ENCODE data around the gene PRPF4. TPM values are rescaled to one million over a fixed set of nuclear protein-coding genes. Genes with fewer than 3 reads are reported as not detected.
A peak's percentile ranks its signal among the peaks of the same experiment; 100 is the strongest.

The PRPF4 gene
- total RNA-seq, 1 experiment from 2014 or later: 74.3 TPM

- no peak for DNase-seq
- H3K9me3 ChIP-seq (replicated peaks): peaks cover 3% of the 10 kb centered on the region; the same call in 1 of the 2 replicates
Measured at GRCh38 chr9:113250807-113251206, 24.7 kb upstream of the PRPF4 start.

GRCh38 chr9:113254991-113255390 is 20.5 kb upstream of the PRPF4 start:
- Histone ChIP-seq H3K27me3 (no peaks in the 10 kb centered on the region), H3K9me3 (replicated peaks) (no peaks in the 10 kb centered on the region; the same call in 1 of the 2 replicates), H3K4me3 (no peak overlapping the region), H3K27ac (no peak overlapping the region), H3K4me1 (0 out of 2 replicates have a peak, but pooled peaks cover 2% of the 10 kb centered on the region), H3K36me3 (peaks cover 32% of the 10 kb centered on the region)
- DNase-seq: no peak

More at GRCh38 chr9:113250807-113251206, 24.7 kb upstream of the PRPF4 start:
- H3K36me3 ChIP-seq: peaks cover 8% of the 10 kb centered on the region; the same call in 1 of the 2 replicates
- H3K4me1 ChIP-seq: 0 out of 2 replicates have a peak, but pooled peaks cover 2% of the 10 kb centered on the region
- H3K27ac ChIP-seq: no peak overlapping the region
- H3K27me3 ChIP-seq: no peaks in the 10 kb centered on the region
- no peak overlapping the region for H3K4me3 ChIP-seq

- H3K27ac ChIP-seq: no peak overlapping the region
- H3K9me3 ChIP-seq (replicated peaks): no peaks in the 10 kb centered on the region; the same call in 1 of the 2 replicates
- DNase-seq: no peak
- H3K27me3 ChIP-seq: no peaks in the 10 kb centered on the region
- H3K36me3 ChIP-seq: peaks cover 34% of the 10 kb centered on the region
- H3K4me3 ChIP-seq: no peak overlapping the region
- H3K4me1 ChIP-seq: 0 out of 2 replicates have a peak, but pooled peaks cover 2% of the 10 kb centered on the region
Measured at GRCh38 chr9:113255438-113255837, 20.0 kb upstream of the PRPF4 start.

- H3K4me1 ChIP-seq: no peaks in the 10 kb centered on the region; the same call in 1 of the 2 replicates
- no peaks in the 10 kb centered on the region for H3K9me3 ChIP-seq (replicated peaks)
- no peak overlapping the region for H3K27ac ChIP-seq
- no peak for DNase-seq
- H3K36me3 ChIP-seq: peaks cover 51% of the 10 kb centered on the region
- no peaks in the 10 kb centered on the region for H3K27me3 ChIP-seq
- no peak overlapping the region for H3K4me3 ChIP-seq
Measured at GRCh38 chr9:113257863-113258262, 17.6 kb upstream of the PRPF4 start.

GRCh38 chr9:113258282-113258681 is 17.2 kb upstream of the PRPF4 start:
- Histone ChIP-seq H3K27ac (no peak overlapping the region), H3K4me1 (no peaks in the 10 kb centered on the region; the same call in 1 of the 2 replicates), H3K36me3 (peaks cover 51% of the 10 kb centered on the region), H3K4me3 (no peak overlapping the region), H3K27me3 (no peaks in the 10 kb centered on the region), H3K9me3 (replicated peaks) (no peaks in the 10 kb centered on the region)
- DNase-seq: no peak

GRCh38 chr9:113261917-113262671 is 13.4 kb upstream of the PRPF4 start:
- DNase-seq: peak in 1 of 2 experiments; percentile 26
- no peaks in the 10 kb centered on the region; the same call in 1 of the 2 replicates for H3K4me1 ChIP-seq
- H3K27ac ChIP-seq: no peak overlapping the region
- no peaks in the 10 kb centered on the region for H3K9me3 ChIP-seq (replicated peaks)
- no peaks in the 10 kb centered on the region for H3K27me3 ChIP-seq
- H3K36me3 ChIP-seq: peaks cover 57% of the 10 kb centered on the region
- no peak overlapping the region for H3K4me3 ChIP-seq

- H3K9me3 ChIP-seq (replicated peaks): no peaks in the 10 kb centered on the region
- DNase-seq: peak in 1 of 2 experiments; percentile 16
- peaks cover 54% of the 10 kb centered on the region for H3K36me3 ChIP-seq
- H3K4me3 ChIP-seq: no peak overlapping the region
- no peaks in the 10 kb centered on the region for H3K27me3 ChIP-seq
- H3K4me1 ChIP-seq: no peaks in the 10 kb centered on the region; the same call in 1 of the 2 replicates
- H3K27ac ChIP-seq: no peak overlapping the region
Measured at GRCh38 chr9:113266174-113266573, 9.3 kb upstream of the PRPF4 start.

GRCh38 chr9:113267911-113268566 is 7.4 kb upstream of the PRPF4 start:
- Histone ChIP-seq H3K27ac (no peak overlapping the region), H3K27me3 (no peaks in the 10 kb centered on the region), H3K9me3 (replicated peaks) (no peaks in the 10 kb centered on the region), H3K4me1 (no peaks in the 10 kb centered on the region), H3K4me3 (no peak overlapping the region), H3K36me3 (peaks cover 47% of the 10 kb centered on the region)
- no peak for DNase-seq

GRCh38 chr9:113269355-113269754 is 6.1 kb upstream of the PRPF4 start:
- no peak for DNase-seq
- no peak overlapping the region for H3K4me3 ChIP-seq
- H3K9me3 ChIP-seq (replicated peaks): no peaks in the 10 kb centered on the region
- H3K4me1 ChIP-seq: peaks cover 4% of the 10 kb centered on the region
- no peaks in the 10 kb centered on the region for H3K27me3 ChIP-seq
- H3K36me3 ChIP-seq: peaks cover 46% of the 10 kb centered on the region
- H3K27ac ChIP-seq: no peak overlapping the region

- H3K36me3 ChIP-seq: peaks cover 45% of the 10 kb centered on the region
- H3K4me1 ChIP-seq: peaks cover 4% of the 10 kb centered on the region
- H3K9me3 ChIP-seq (replicated peaks): no peaks in the 10 kb centered on the region
- H3K27me3 ChIP-seq: no peaks in the 10 kb centered on the region
- DNase-seq: no peak
- H3K4me3 ChIP-seq: no peak overlapping the region
- H3K27ac ChIP-seq: no peak overlapping the region
Measured at GRCh38 chr9:113269871-113270270, 5.6 kb upstream of the PRPF4 start.

- peaks cover 41% of the 10 kb centered on the region for H3K36me3 ChIP-seq
- H3K4me3 ChIP-seq: peak overlapping the region; percentile 86
- peaks cover 4% of the 10 kb centered on the region for H3K4me1 ChIP-seq
- H3K9me3 ChIP-seq (replicated peaks): no peaks in the 10 kb centered on the region
- peak overlapping the region; percentile 81 for H3K27ac ChIP-seq
- H3K27me3 ChIP-seq: no peaks in the 10 kb centered on the region
- peak; percentile 53 to 85 for DNase-seq
Measured at GRCh38 chr9:113274474-113275156, 843 bp upstream of the PRPF4 start.

- no peak overlapping the region for H3K27ac ChIP-seq
- peaks cover 4% of the 10 kb centered on the region for H3K4me1 ChIP-seq
- H3K4me3 ChIP-seq: no peak overlapping the region
- DNase-seq: no peak
- H3K36me3 ChIP-seq: peaks cover 67% of the 10 kb centered on the region
- no peaks in the 10 kb centered on the region for H3K27me3 ChIP-seq
- H3K9me3 ChIP-seq (replicated peaks): no peaks in the 10 kb centered on the region
Measured at GRCh38 chr9:113278840-113279239, 3.4 kb downstream of the PRPF4 start.

- Histone ChIP-seq H3K36me3 (peaks cover 93% of the 10 kb centered on the region), H3K9me3 (replicated peaks) (no peaks in the 10 kb centered on the region), H3K4me3 (no peak overlapping the region), H3K4me1 (no peaks in the 10 kb centered on the region), H3K27me3 (no peaks in the 10 kb centered on the region), H3K27ac (no peak overlapping the region)
- DNase-seq: no peak
Measured at GRCh38 chr9:113281356-113281755, 5.9 kb downstream of the PRPF4 start.

GRCh38 chr9:113289091-113289490 is 13.6 kb downstream of the PRPF4 start:
- DNase-seq: no peak
- no peaks in the 10 kb centered on the region for H3K27me3 ChIP-seq
- H3K27ac ChIP-seq: no peak overlapping the region
- H3K4me1 ChIP-seq: no peaks in the 10 kb centered on the region
- H3K4me3 ChIP-seq: no peak overlapping the region
- H3K9me3 ChIP-seq (replicated peaks): no peaks in the 10 kb centered on the region
- peaks cover 100% of the 10 kb centered on the region for H3K36me3 ChIP-seq

Measured in SJCRH30 (cell line).